H9 (cell line): Measurements from ENCODE around the gene SPINK6. TPM values are rescaled to one million over a fixed set of nuclear protein-coding genes. Genes with fewer than 3 reads are reported as not detected.

Experiments
- DNase-seq: peaks from one replicate; pipeline ENCODE4 v3.0.0-alpha.2; 2017
- H2AFZ ChIP-seq: one replicate; pipeline ENCODE4 v1.6.1; 2013; ENCODE audit warnings: mild to moderate bottlenecking, low read length, control low read depth, moderate library complexity
- H2AK5ac ChIP-seq: 2 replicates; pipeline ENCODE4 v1.6.1; 2013; ENCODE audit warnings: low read length, control low read depth, mixed read lengths; ENCODE audit not compliant: insufficient read length
- H2BK120ac ChIP-seq: one replicate; pipeline ENCODE4 v1.6.1; 2013; ENCODE audit warnings: low read depth, mild to moderate bottlenecking, low read length, control low read depth, inconsistent platforms; ENCODE audit not compliant: poor library complexity, severe bottlenecking
- H2BK12ac ChIP-seq: 2 replicates; pipeline ENCODE4 v1.6.1; 2013; ENCODE audit warnings: low read length, control low read depth, mixed read lengths, low read depth; ENCODE audit not compliant: insufficient read length
- H2BK15ac ChIP-seq: 2 replicates; pipeline ENCODE4 v1.6.1; 2013; ENCODE audit warnings: low read depth, low read length, control low read depth
- H2BK20ac ChIP-seq: one replicate; pipeline ENCODE4 v1.6.1; 2013; ENCODE audit warnings: low read depth, mild to moderate bottlenecking, low read length, control low read depth, inconsistent platforms; ENCODE audit not compliant: poor library complexity, severe bottlenecking
- H2BK5ac ChIP-seq: 2 replicates; pipeline ENCODE4 v1.6.1; 2013; ENCODE audit warnings: low read length, control low read depth, mixed read lengths; ENCODE audit not compliant: insufficient read length
- H3K14ac ChIP-seq: 2 replicates; pipeline ENCODE4 v1.6.1; 2013; ENCODE audit warnings: low read length, control low read depth; ENCODE audit not compliant: insufficient read depth
- H3K18ac ChIP-seq: 2 replicates; pipeline ENCODE4 v1.6.1; 2013; ENCODE audit warnings: low read depth, mild to moderate bottlenecking, mixed read lengths, low read length, control low read depth; ENCODE audit not compliant: insufficient read length
- H3K23ac ChIP-seq: 2 replicates; pipeline ENCODE4 v1.6.1; 2013; ENCODE audit warnings: low read length, control low read depth, mixed read lengths, low read depth; ENCODE audit not compliant: insufficient read length
- H3K23me2 ChIP-seq: 2 replicates; pipeline ENCODE4 v1.6.1; 2013; ENCODE audit warnings: low read depth, mild to moderate bottlenecking, mixed read lengths, low read length, control low read depth; ENCODE audit not compliant: insufficient read length, poor library complexity, severe bottlenecking
- H3K27ac ChIP-seq: 2 replicates; pipeline ENCODE4 v1.5.1; 2013; ENCODE audit warnings: low read length, control low read depth, mixed read lengths, low read depth; ENCODE audit not compliant: insufficient read length
- H3K27me3 ChIP-seq: 2 replicates; pipeline ENCODE4 v1.6.1; 2013; ENCODE audit warnings: low read length, control low read depth, inconsistent platforms; ENCODE audit not compliant: insufficient read depth
- H3K4ac ChIP-seq: 2 replicates; pipeline ENCODE4 v1.6.1; 2013; ENCODE audit warnings: low read depth, mild to moderate bottlenecking, control low read depth, inconsistent platforms, low read length, moderate library complexity
- H3K4me1 ChIP-seq: 2 replicates; pipeline ENCODE4 v1.6.1; 2013; ENCODE audit warnings: low read length, control low read depth, inconsistent platforms; ENCODE audit not compliant: insufficient read depth
- H3K4me2 ChIP-seq: 2 replicates; pipeline ENCODE4 v1.6.1; 2013; ENCODE audit warnings: low read length, control low read depth, mixed read lengths; ENCODE audit not compliant: insufficient read length, insufficient read depth
- H3K56ac ChIP-seq: 2 replicates; pipeline ENCODE4 v1.6.1; 2013; ENCODE audit warnings: low read depth, mild to moderate bottlenecking, mixed read lengths, low read length, control low read depth; ENCODE audit not compliant: insufficient read length
- H3K79me1 ChIP-seq: 2 replicates; pipeline ENCODE4 v1.6.1; 2013; ENCODE audit warnings: low read depth, mild to moderate bottlenecking, moderate library complexity, low read length, control low read depth, inconsistent platforms; ENCODE audit not compliant: insufficient read depth, poor library complexity, severe bottlenecking
- H3K79me2 ChIP-seq: 2 replicates; pipeline ENCODE4 v1.6.1; 2013; ENCODE audit warnings: low read length, control low read depth, inconsistent platforms; ENCODE audit not compliant: insufficient read depth
- H3K9ac ChIP-seq: 2 replicates; pipeline ENCODE4 v1.6.1; 2013; ENCODE audit warnings: low read length, control low read depth, mixed read lengths; ENCODE audit not compliant: insufficient read length; ENCODE audit errors: extremely low read depth
- H3K9me3 ChIP-seq: one replicate; pipeline ENCODE4 v1.6.1; 2013; ENCODE audit warnings: low read depth, low read length, inconsistent platforms; ENCODE audit not compliant: control insufficient read depth
- H3T11ph ChIP-seq: one replicate; pipeline ENCODE4 v1.6.1; 2013; ENCODE audit warnings: mild to moderate bottlenecking, low read length, control low read depth, inconsistent platforms
- H4K20me1 ChIP-seq: one replicate; pipeline ENCODE4 v1.6.1; 2013; ENCODE audit not compliant: control insufficient read depth, insufficient read length, insufficient read depth
- H4K5ac ChIP-seq: 2 replicates; pipeline ENCODE4 v1.6.1; 2013; ENCODE audit warnings: low read depth, mild to moderate bottlenecking, mixed read lengths, low read length, control low read depth; ENCODE audit not compliant: insufficient read length
- H4K8ac ChIP-seq: replicated peaks from 2 replicates; pipeline ENCODE4 v1.6.1; 2013; ENCODE audit warnings: low read length, control low read depth, mixed read lengths, low read depth; ENCODE audit not compliant: insufficient read length
- H4K91ac ChIP-seq: 2 replicates; pipeline ENCODE4 v1.6.1; 2013; ENCODE audit warnings: low read depth, mild to moderate bottlenecking, moderate library complexity, mixed read lengths, low read length, control low read depth; ENCODE audit not compliant: insufficient read length
- H3K27ac Mint-ChIP-seq, 3 experiments: 2 replicates in 2 of 3; 3 replicates in 1 of 3; pipeline ENCODE4 v1.8.0; 2020 to 2021; ENCODE audit warnings: mixed read lengths in 3 of 3, mild to moderate bottlenecking in 1 of 3, moderate library complexity in 1 of 3
- H3K27me3 Mint-ChIP-seq: 2 replicates; pipeline ENCODE4 v1.8.0; 2021; ENCODE audit warnings: low read depth, mild to moderate bottlenecking, moderate library complexity, mixed read lengths
- H3K36me3 Mint-ChIP-seq, 3 experiments: 2 replicates in 2 of 3; 3 replicates in 1 of 3; pipeline ENCODE4 v1.8.0; 2020 to 2021; ENCODE audit warnings: low read depth in 3 of 3, mixed read lengths in 3 of 3; ENCODE audit not compliant: insufficient read depth in 1 of 3
- H3K4me1 Mint-ChIP-seq, 2 experiments: 2 replicates each; pipeline ENCODE4 v1.8.0; 2020; ENCODE audit warnings: mixed read lengths in 2 of 2
- H3K4me3 Mint-ChIP-seq, 2 experiments: 2 replicates in 1 of 2; 3 replicates in 1 of 2; pipeline ENCODE4 v1.8.0; 2020 to 2021; ENCODE audit warnings: mild to moderate bottlenecking in 2 of 2, mixed read lengths in 2 of 2, moderate library complexity in 1 of 2
- H3K9me3 Mint-ChIP-seq, 2 experiments: 2 replicates in 1 of 2; 3 replicates in 1 of 2; pipeline ENCODE4 v1.8.0; 2020; ENCODE audit warnings: mild to moderate bottlenecking in 2 of 2, mixed read lengths in 2 of 2, moderate library complexity in 1 of 2
- CTCF ChIP-seq: fragments of 200-600 bp; sonication (generic); conservative IDR thresholded peaks from 3 replicates; pipeline ENCODE4 v1.8.0; 2021; ENCODE audit warnings: antibody characterized with exemption, mild to moderate bottlenecking
- WGBS: extraction: QIAGEN DNeasy Blood & Tissue Kit; methylation state at CpG from one replicate; pipeline ENCODE4 v1.1.7; 2013; ENCODE audit warnings: missing lambda C conversion rate, low lambda C conversion rate, mixed read lengths; ENCODE audit not compliant: insufficient read length; ENCODE audit errors: extremely low coverage; 5-methylcytosine and 5-hydroxymethylcytosine counted together
- total RNA-seq: library from RNA; stranded (reverse); gene quantifications from 2 replicates; pipeline ENCODE4 v1.2.1, GENCODE V29; 2021

SPINK6 gene
- total RNA-seq, 1 experiment from 2014 or later = not detected

- H4K91ac ChIP-seq = no peak overlapping the region
- no peak for TF ChIP-seq CTCF
- H3K36me3 Mint-ChIP-seq = no peaks in the 10 kb centered on the region
- no peaks in the 10 kb centered on the region for H3K9me3 Mint-ChIP-seq
- H3K14ac ChIP-seq = no peak overlapping the region
- H2AFZ ChIP-seq = no peak overlapping the region
- no peak overlapping the region for H2AK5ac ChIP-seq
- no peak overlapping the region for H3K18ac ChIP-seq
- H3K56ac ChIP-seq = no peak overlapping the region
- no peak overlapping the region for H3K27ac ChIP-seq
- no peak overlapping the region for H4K8ac ChIP-seq
- H2BK20ac ChIP-seq = no peak overlapping the region
- H3K9ac ChIP-seq = no peak overlapping the region
- H3K23me2 ChIP-seq = no peaks in the 10 kb centered on the region
- H2BK5ac ChIP-seq = no peak overlapping the region
- H4K5ac ChIP-seq = no peak overlapping the region
- no peaks in the 10 kb centered on the region for H3K79me1 ChIP-seq
- H3K4me1 Mint-ChIP-seq = no peaks in the 10 kb centered on the region
- no peaks in the 10 kb centered on the region for H3K9me3 ChIP-seq
- H3K79me2 ChIP-seq = no peaks in the 10 kb centered on the region
- DNase-seq = no peak
- H3K27me3 Mint-ChIP-seq = peaks cover 3% of the 10 kb centered on the region
- no peaks in the 10 kb centered on the region for H3K27me3 ChIP-seq
- H2BK12ac ChIP-seq = no peak overlapping the region
- no CpG with 5 or more reads among the region's 2 CpGs for WGBS
- H3K4ac ChIP-seq = no peak overlapping the region
- no peak overlapping the region for H2BK15ac ChIP-seq
- H3K4me1 ChIP-seq = no peaks in the 10 kb centered on the region
- H3K27ac Mint-ChIP-seq = no peak overlapping the region; a peak in 1 of 7 replicates
- H3K4me2 ChIP-seq = no peak overlapping the region
- no peak overlapping the region for H2BK120ac ChIP-seq
- H4K20me1 ChIP-seq = no peaks in the 10 kb centered on the region
- no peak overlapping the region for H3K4me3 Mint-ChIP-seq
- no peak overlapping the region for H3T11ph ChIP-seq
- no peak overlapping the region for H3K23ac ChIP-seq
Measured at GRCh38 chr5:148176480-148176879, 26.4 kb upstream of the SPINK6 start.
